ENCODE measurements around the gene SLX9. TPM values are rescaled to one million over a fixed set of nuclear protein-coding genes. Genes with fewer than 3 reads are reported as not detected.

Gene SLX9, protein sequence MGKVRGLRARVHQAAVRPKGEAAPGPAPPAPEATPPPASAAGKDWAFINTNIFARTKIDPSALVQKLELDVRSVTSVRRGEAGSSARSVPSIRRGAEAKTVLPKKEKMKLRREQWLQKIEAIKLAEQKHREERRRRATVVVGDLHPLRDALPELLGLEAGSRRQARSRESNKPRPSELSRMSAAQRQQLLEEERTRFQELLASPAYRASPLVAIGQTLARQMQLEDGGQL
- 19.4 TPM for polyA plus RNA-seq
- long read RNA-seq, donor 1, partial matches to known transcripts = 0 of 5 reads
- long read RNA-seq, donor 1, other reads (novel, unspliced or antisense) = 0 of 5 reads
- long read RNA-seq, donor 2, transcript FAM207A-201 (6 exons, 927 nt) = major isoform, 13 of 21 reads
- long read RNA-seq, donor 2, transcript FAM207A-202 (6 exons, 880 nt) = minor isoform, 8 of 21 reads
- long read RNA-seq, donor 2, partial matches to known transcripts = 0 of 21 reads
- long read RNA-seq, donor 2, other reads (novel, unspliced or antisense) = 0 of 21 reads
- long read RNA-seq, donor 3, transcript FAM207A-202 (6 exons, 880 nt) = minor isoform, 10 of 29 reads
- long read RNA-seq, donor 3, transcript FAM207A-201 (6 exons, 927 nt) = major isoform, 19 of 29 reads
- long read RNA-seq, donor 3, partial matches to known transcripts = 0 of 29 reads
- long read RNA-seq, donor 3, other reads (novel, unspliced or antisense) = 0 of 29 reads
- long read RNA-seq, donor 4, partial matches to known transcripts = 0 of 2 reads
- long read RNA-seq, donor 4, other reads (novel, unspliced or antisense) = 0 of 2 reads
- long read RNA-seq, donor 5, partial matches to known transcripts = 0 of 4 reads
- long read RNA-seq, donor 5, other reads (novel, unspliced or antisense) = 0 of 4 reads
- long read RNA-seq, donor 6, transcript FAM207A-201 (6 exons, 927 nt) = minor isoform, 8 of 17 reads
- long read RNA-seq, donor 6, transcript FAM207A-202 (6 exons, 880 nt) = major isoform, 9 of 17 reads
- long read RNA-seq, donor 6, partial matches to known transcripts = 0 of 17 reads
- long read RNA-seq, donor 6, other reads (novel, unspliced or antisense) = 0 of 17 reads
- long read RNA-seq, donor 7, partial matches to known transcripts = 0 of 5 reads
- long read RNA-seq, donor 7, other reads (novel, unspliced or antisense) = 0 of 5 reads
- long read RNA-seq, donor 8, transcript FAM207A-202 (6 exons, 880 nt) = minor isoform, 9 of 19 reads
- long read RNA-seq, donor 8, transcript FAM207A-201 (6 exons, 927 nt) = major isoform, 10 of 19 reads
- long read RNA-seq, donor 8, partial matches to known transcripts = 0 of 19 reads
- long read RNA-seq, donor 8, other reads (novel, unspliced or antisense) = 0 of 19 reads
- long read RNA-seq, donor 9, transcript FAM207A-202 (6 exons, 880 nt) = minor isoform, 7 of 15 reads
- long read RNA-seq, donor 9, transcript FAM207A-201 (6 exons, 927 nt) = major isoform, 8 of 15 reads
- long read RNA-seq, donor 9, partial matches to known transcripts = 0 of 15 reads
- long read RNA-seq, donor 9, other reads (novel, unspliced or antisense) = 0 of 15 reads
- long read RNA-seq, donor 10, transcript FAM207A-202 (6 exons, 880 nt) = major isoform, 12 of 19 reads
- long read RNA-seq, donor 10, transcript FAM207A-201 (6 exons, 927 nt) = minor isoform, 6 of 19 reads
- long read RNA-seq, donor 10, partial matches to known transcripts = 0 of 19 reads
- long read RNA-seq, donor 10, other reads (novel, unspliced or antisense) = 0 of 19 reads
- long read RNA-seq, donor 11, transcript FAM207A-201 (6 exons, 927 nt) = major isoform, 7 of 10 reads
- long read RNA-seq, donor 11, partial matches to known transcripts = 0 of 10 reads
- long read RNA-seq, donor 11, other reads (novel, unspliced or antisense) = 0 of 10 reads

- no peaks in the 10 kb centered on the region for H3K27me3 ChIP-seq (ENCODE audit: control insufficient read depth, insufficient read depth, low read length)
- H3K4me1 ChIP-seq (ENCODE audit: control insufficient read depth, insufficient read depth, low read length) = peaks cover 10% of the 10 kb centered on the region
- no peaks in the 10 kb centered on the region for H3K9me3 ChIP-seq (ENCODE audit: control insufficient read depth, low read depth, low read length)
- peaks cover 16% of the 10 kb centered on the region for H3K36me3 ChIP-seq (ENCODE audit: control insufficient read depth, insufficient read depth, low read length)
- WGBS (ENCODE audit: insufficient coverage, low lambda C conversion rate) = no CpG with 5 or more reads among the region's 69 CpGs
- peak; percentile 64 to 86 for DNase-seq
- no peak within 1 kb of the TSS for H3K27ac ChIP-seq (ENCODE audit: low read length)
- peak within 1 kb of the TSS; percentile 94 for H3K4me3 ChIP-seq (ENCODE audit: low read length)
These were observed at the start of gene SLX9 for GRCh38 chr21:44939532-44940115. SLX9 (plus strand) TSS chr21:44940029; CDS start chr21:44940058, 29 bp downstream.

DNA sequence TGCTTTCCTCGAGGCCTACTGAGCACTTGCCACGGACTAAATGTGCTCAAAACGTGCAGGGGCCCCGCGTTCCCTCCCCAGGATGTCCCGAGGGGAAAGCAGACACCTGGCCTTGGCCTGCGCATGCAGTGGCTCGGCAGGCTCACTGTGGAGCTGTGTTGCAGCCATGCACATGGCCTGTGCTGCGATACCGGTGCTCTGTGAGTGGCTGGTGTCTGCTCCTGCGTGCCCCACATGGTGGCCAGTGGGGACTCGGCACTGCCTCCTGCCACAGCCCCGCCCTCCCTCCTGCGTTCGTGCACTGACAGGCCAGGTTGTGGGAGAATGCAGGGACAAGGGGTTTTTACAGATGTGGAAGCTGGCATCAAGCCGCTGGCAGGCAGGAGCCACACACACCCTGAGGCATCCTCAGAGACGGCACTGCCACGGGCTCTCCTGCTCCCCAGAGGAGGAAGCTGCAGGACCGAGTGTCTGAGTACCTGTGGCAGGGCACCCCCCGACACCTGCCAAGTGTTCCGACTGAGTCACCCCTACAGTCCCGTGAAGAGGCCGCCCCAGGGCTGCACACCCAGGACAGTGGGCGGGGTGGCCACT is 49.4 kb upstream of the SLX9 start:
- peaks cover 8% of the 10 kb centered on the region for H3K27me3 ChIP-seq (ENCODE audit: control insufficient read depth, insufficient read depth, low read length)
- no peak overlapping the region for H3K27ac ChIP-seq (ENCODE audit: low read length)
- no CpG with 5 or more reads among the region's 24 CpGs for WGBS (ENCODE audit: insufficient coverage, low lambda C conversion rate)
- no peaks in the 10 kb centered on the region for H3K4me1 ChIP-seq (ENCODE audit: control insufficient read depth, insufficient read depth, low read length)
- no peak for DNase-seq
- H3K9me3 ChIP-seq (ENCODE audit: control insufficient read depth, low read depth, low read length) = no peaks in the 10 kb centered on the region
- H3K4me3 ChIP-seq (ENCODE audit: low read length) = no peak overlapping the region
- H3K36me3 ChIP-seq (ENCODE audit: control insufficient read depth, insufficient read depth, low read length) = no peaks in the 10 kb centered on the region

DNA sequence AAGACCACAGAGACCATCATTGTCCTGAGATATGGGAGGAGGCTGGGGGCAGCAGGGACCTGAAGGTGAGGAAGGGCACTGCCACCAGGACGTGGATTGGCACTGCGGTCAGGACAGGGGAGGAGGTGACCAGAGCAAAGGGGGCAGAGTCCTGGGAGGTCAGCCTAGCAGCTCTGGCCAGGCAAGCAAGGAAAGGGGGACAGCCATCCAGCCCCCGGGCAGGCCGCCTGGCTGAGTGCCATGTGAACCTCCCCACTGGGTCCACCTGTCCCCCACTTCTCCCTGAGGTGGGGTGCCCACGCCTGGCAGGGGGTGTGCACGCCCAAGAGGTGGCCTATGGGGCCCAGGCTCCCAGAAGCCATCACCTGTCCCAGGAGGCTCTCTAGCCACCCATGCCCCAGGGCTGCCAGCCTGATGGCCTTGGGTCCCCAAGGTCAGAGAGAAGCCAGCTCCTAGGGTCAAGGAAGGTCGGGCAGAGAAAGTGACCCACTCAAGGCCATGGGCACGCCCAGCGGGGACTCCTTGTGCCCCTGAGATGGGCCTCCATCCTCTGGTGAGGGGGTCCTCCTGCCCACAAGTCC is 48.8 kb upstream of the SLX9 start:
- peaks cover 8% of the 10 kb centered on the region for H3K27me3 ChIP-seq (ENCODE audit: control insufficient read depth, insufficient read depth, low read length)
- no peaks in the 10 kb centered on the region for H3K36me3 ChIP-seq (ENCODE audit: control insufficient read depth, insufficient read depth, low read length)

DNA sequence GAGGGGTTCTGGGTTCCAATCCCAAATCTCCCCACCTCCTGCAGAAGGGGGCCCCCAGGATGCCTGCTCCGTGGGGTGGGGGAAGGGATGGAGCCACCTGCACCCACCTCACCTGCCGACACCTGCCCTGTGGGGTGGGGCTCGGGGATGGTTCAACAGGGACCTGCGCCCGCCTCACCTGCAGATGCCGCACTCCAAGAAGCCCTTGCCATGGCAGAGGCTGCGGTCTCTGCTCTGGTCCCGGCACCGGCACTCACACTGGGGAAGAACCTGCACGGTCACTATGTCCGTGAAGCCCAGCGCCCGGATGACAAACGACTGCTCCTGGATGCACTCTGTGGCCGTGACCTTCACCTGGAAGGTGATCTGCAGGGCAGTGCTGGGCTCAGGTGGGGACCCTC is 48.2 kb upstream of the SLX9 start:
- Histone ChIP-seq H3K27ac (ENCODE audit: low read length) (no peak overlapping the region), H3K4me1 (ENCODE audit: control insufficient read depth, insufficient read depth, low read length) (no peaks in the 10 kb centered on the region), H3K4me3 (ENCODE audit: low read length) (no peak overlapping the region), H3K27me3 (ENCODE audit: control insufficient read depth, insufficient read depth, low read length) (peaks cover 8% of the 10 kb centered on the region), H3K36me3 (ENCODE audit: control insufficient read depth, insufficient read depth, low read length) (no peaks in the 10 kb centered on the region), H3K9me3 (ENCODE audit: control insufficient read depth, low read depth, low read length) (peaks cover 2% of the 10 kb centered on the region)
- no CpG with 5 or more reads among the region's 15 CpGs for WGBS (ENCODE audit: insufficient coverage, low lambda C conversion rate)
- DNase-seq = no peak

More for the DNA sequence above, 48.8 kb upstream of the SLX9 start:
- no CpG with 5 or more reads among the region's 9 CpGs for WGBS (ENCODE audit: insufficient coverage, low lambda C conversion rate)
- no peaks in the 10 kb centered on the region for H3K4me1 ChIP-seq (ENCODE audit: control insufficient read depth, insufficient read depth, low read length)
- no peak overlapping the region for H3K27ac ChIP-seq (ENCODE audit: low read length)
- H3K4me3 ChIP-seq (ENCODE audit: low read length) = no peak overlapping the region
- DNase-seq = no peak
- no peaks in the 10 kb centered on the region for H3K9me3 ChIP-seq (ENCODE audit: control insufficient read depth, low read depth, low read length)

DNA sequence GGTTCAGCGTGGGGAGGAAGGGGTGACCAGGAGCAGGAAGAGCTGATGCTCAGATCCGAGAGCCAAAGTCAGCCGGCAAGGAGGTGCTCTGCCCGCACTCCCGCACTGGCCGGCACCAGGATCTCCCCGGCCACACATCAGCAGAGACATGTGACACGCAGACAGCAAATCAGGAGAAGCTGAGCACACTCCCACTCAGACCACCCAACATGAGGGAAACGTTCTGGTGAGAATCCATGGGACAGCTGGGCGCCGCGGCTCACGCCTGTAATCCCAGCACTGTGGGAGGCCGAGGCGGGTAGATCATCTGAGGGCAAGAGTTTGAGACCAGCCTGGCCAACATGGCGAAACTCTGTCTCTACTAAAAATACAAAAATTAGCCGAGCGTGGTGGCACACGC is 47.7 kb upstream of the SLX9 start:
- Histone ChIP-seq H3K27me3 (ENCODE audit: control insufficient read depth, insufficient read depth, low read length) (peaks cover 8% of the 10 kb centered on the region), H3K27ac (ENCODE audit: low read length) (no peak overlapping the region), H3K9me3 (ENCODE audit: control insufficient read depth, low read depth, low read length) (peaks cover 6% of the 10 kb centered on the region), H3K4me3 (ENCODE audit: low read length) (no peak overlapping the region), H3K36me3 (ENCODE audit: control insufficient read depth, insufficient read depth, low read length) (no peaks in the 10 kb centered on the region), H3K4me1 (ENCODE audit: control insufficient read depth, insufficient read depth, low read length) (peaks cover 2% of the 10 kb centered on the region)
- WGBS (ENCODE audit: insufficient coverage, low lambda C conversion rate) = no CpG with 5 or more reads among the region's 19 CpGs
- no peak for DNase-seq

GRCh38 chr21:44892536-44893277 is 47.1 kb upstream of the SLX9 start:
- Histone ChIP-seq H3K27ac (ENCODE audit: low read length) (no peak overlapping the region), H3K9me3 (ENCODE audit: control insufficient read depth, low read depth, low read length) (peaks cover 8% of the 10 kb centered on the region), H3K36me3 (ENCODE audit: control insufficient read depth, insufficient read depth, low read length) (no peaks in the 10 kb centered on the region), H3K27me3 (ENCODE audit: control insufficient read depth, insufficient read depth, low read length) (peaks cover 8% of the 10 kb centered on the region), H3K4me3 (ENCODE audit: low read length) (no peak overlapping the region), H3K4me1 (ENCODE audit: control insufficient read depth, insufficient read depth, low read length) (peaks cover 7% of the 10 kb centered on the region)
- no peak for DNase-seq
- WGBS (ENCODE audit: insufficient coverage, low lambda C conversion rate) = no CpG with 5 or more reads among the region's 15 CpGs

- Histone ChIP-seq H3K4me1 (ENCODE audit: control insufficient read depth, insufficient read depth, low read length) (peaks cover 11% of the 10 kb centered on the region), H3K36me3 (ENCODE audit: control insufficient read depth, insufficient read depth, low read length) (no peaks in the 10 kb centered on the region), H3K27me3 (ENCODE audit: control insufficient read depth, insufficient read depth, low read length) (peaks cover 8% of the 10 kb centered on the region), H3K9me3 (ENCODE audit: control insufficient read depth, low read depth, low read length) (peaks cover 8% of the 10 kb centered on the region), H3K27ac (ENCODE audit: low read length) (no peak overlapping the region), H3K4me3 (ENCODE audit: low read length) (no peak overlapping the region)
- no CpG with 5 or more reads among the region's 7 CpGs for WGBS (ENCODE audit: insufficient coverage, low lambda C conversion rate)
- DNase-seq = no peak
These were observed 46.6 kb upstream of the SLX9 start for GRCh38 chr21:44893278-44893556.

DNA sequence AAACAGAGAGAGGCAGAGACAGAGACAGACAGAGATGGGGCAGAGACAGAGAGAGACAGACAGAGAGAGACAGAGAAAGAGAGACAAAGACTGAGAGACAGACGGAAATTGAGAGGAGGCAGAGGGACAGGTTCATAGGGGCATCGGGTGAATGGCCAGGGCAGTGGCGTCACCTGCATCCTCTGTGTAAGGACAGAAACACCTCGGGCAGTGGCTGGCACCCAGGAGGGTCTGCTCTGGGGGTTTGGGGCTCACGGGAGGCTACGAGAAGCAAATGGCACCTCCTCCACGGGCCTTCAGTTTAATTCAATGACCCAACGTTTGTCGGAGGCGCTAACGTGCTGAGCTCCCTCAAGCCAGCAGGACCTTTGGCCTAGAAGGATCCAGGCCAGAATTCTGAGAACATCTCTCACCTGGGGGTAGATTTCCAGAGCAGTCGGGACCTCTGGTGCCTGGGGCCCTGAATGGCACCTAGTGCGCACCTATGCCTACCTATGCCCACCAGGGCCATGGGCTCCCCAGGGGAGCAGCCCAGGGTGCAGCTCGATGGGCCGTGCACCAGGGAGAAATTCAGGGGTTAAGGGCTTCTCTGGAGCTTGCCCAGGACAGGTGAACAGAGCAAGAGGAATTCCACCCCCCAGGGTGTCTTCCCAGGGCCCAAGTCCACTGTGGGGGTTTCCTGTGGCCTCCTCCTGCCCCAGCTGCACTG is 45.7 kb upstream of the SLX9 start:
- WGBS (ENCODE audit: insufficient coverage, low lambda C conversion rate) = no CpG with 5 or more reads among the region's 15 CpGs
- H3K27me3 ChIP-seq (ENCODE audit: control insufficient read depth, insufficient read depth, low read length) = peaks cover 8% of the 10 kb centered on the region
- no peaks in the 10 kb centered on the region for H3K36me3 ChIP-seq (ENCODE audit: control insufficient read depth, insufficient read depth, low read length)
- DNase-seq = no peak
- no peak overlapping the region for H3K27ac ChIP-seq (ENCODE audit: low read length)
- peaks cover 15% of the 10 kb centered on the region for H3K4me1 ChIP-seq (ENCODE audit: control insufficient read depth, insufficient read depth, low read length)
- H3K4me3 ChIP-seq (ENCODE audit: low read length) = no peak overlapping the region
- peaks cover 8% of the 10 kb centered on the region for H3K9me3 ChIP-seq (ENCODE audit: control insufficient read depth, low read depth, low read length)
